ENCODE results near the gene HRCT1. TPM values are rescaled to one million over a fixed set of nuclear protein-coding genes. Genes with fewer than 3 reads are reported as not detected.

The HRCT1 gene
- total RNA-seq, result 0.13 and 3.4 TPM in 2 replicates

DNA sequence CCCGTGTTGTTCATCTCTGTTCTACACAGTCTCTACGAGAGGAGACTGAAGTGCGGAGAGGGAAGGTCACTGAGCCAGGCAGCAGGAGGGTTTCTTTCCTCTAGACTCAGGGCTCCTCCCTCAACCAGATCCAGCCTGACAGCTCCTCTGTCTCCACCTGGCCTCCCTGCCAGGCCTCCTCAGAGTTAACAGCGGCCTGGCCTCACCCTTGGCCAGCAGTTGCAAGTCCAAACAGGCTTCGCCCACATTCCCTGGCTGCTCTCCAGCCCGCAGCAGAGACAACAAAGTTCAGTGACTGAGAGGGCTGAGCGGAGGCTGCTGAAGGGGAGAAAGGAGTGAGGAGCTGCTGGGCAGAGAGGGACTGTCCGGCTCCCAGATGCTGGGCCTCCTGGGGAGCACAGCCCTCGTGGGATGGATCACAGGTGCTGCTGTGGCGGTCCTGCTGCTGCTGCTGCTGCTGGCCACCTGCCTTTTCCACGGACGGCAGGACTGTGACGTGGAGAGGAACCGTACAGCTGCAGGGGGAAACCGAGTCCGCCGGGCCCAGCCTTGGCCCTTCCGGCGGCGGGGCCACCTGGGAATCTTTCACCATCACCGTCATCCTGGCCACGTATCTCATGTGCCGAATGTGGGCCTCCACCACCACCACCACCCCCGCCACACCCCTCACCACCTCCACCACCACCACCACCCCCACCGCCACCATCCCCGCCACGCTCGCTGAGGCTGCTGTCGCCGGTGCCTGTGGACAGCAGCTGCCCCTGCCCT is at the start of gene HRCT1:
TSS of gene HRCT1 (plus strand) at position 291 of the 768 bp plus-strand sequence. CDS start at position 377, 86 bp downstream.

DNA sequence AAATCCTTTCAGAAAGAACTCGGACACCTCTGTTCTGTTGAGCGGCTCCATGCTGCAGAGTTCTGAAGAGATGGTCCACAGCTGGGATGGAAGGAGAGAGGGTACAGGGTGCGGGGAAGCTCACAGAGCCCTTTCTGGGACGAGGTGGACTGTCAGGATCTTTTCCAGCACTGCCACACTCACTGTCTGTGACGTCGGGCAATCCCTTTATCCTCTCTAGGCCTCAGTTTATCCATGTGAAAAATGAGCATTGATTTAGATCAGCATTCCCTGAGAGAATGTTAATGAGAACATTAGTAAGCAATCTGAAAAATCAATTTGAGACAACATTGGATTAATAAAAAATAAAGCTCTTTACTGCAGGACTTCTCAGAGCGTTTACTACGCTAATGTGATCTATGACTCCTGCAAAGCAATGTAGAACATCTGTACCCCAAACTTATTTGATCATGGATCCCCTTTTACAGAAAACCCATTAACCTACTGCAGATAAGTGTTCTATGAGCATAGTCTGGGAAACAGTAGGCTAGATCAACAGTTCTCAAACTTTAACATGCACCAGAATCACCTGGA is 35.6 kb upstream of the HRCT1 start, which contains the start of gene OR13J1:
TSS of gene OR13J1 (minus strand) at position 51 of the 573 bp plus-strand sequence. CDS start at position 51, 0 bp downstream.

DNA sequence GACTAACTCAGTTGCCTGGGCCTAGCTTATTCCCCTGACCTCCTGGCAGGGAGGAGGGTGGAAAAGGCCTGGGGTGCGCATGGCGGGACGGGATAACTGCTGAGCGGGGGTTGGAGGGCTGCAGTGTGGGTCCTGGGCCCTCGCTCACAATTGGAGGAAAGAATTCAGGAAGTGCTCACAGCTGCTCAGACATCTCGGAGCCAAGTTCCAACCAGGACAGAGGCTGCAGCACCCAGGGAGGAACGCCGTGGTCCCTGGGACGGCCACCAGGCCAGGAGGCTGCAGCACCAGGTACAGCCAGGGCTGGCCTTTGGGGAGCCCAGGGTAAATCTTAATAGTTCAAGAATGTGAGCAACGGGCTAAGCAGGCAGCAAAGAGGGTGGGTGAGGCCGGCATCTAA is 3.3 kb downstream of the HRCT1 start, which contains the start of gene SPAAR:
TSS of gene SPAAR (plus strand) at position 217 of the 400 bp plus-strand sequence. CDS start 974 bp downstream, outside the sequence.

Other genes with a start within 250 kb of the HRCT1 start
- gene RMRP, start 248.2 kb upstream of the HRCT1 start, total RNA-seq, result 5,375 and 9,932 TPM in 2 replicates
- gene CCDC107, start 247.9 kb upstream of the HRCT1 start, total RNA-seq, result 9.1 and 11.4 TPM in 2 replicates
- 3.7 and 40.2 TPM in 2 replicates for gene ARHGEF39, start 241.0 kb upstream of the HRCT1 start, total RNA-seq
- 6.7 and 52.0 TPM in 2 replicates for gene CA9, start 232.3 kb upstream of the HRCT1 start, total RNA-seq
- gene TPM2, start 216.3 kb upstream of the HRCT1 start, total RNA-seq, result 464 and 956 TPM in 2 replicates
- gene TLN1, start 174.0 kb upstream of the HRCT1 start, total RNA-seq, result 184 and 414 TPM in 2 replicates
- gene CREB3, start 173.5 kb upstream of the HRCT1 start, total RNA-seq, result 49.4 and 88.2 TPM in 2 replicates
- gene GBA2, start 157.0 kb upstream of the HRCT1 start, total RNA-seq, result 14.7 and 19.6 TPM in 2 replicates
- 14.9 and 23.8 TPM in 2 replicates for gene RGP1, start 156.9 kb upstream of the HRCT1 start, total RNA-seq
- not detected in 2 replicates for gene MSMP, start 151.9 kb upstream of the HRCT1 start, total RNA-seq
- gene NPR2, start 114.6 kb upstream of the HRCT1 start, total RNA-seq, result 19.0 and 27.6 TPM in 2 replicates
- gene SPAG8, start 93.9 kb upstream of the HRCT1 start, total RNA-seq, result 0.26 and 0.48 TPM in 2 replicates
- 26.4 and 45.3 TPM in 2 replicates for gene HINT2, start 91.2 kb upstream of the HRCT1 start, total RNA-seq
- not detected in 2 replicates for gene FAM221B, start 77.5 kb upstream of the HRCT1 start, total RNA-seq
- gene TMEM8B, start 77.0 kb upstream of the HRCT1 start, total RNA-seq, result 2.3 and 6.9 TPM in 2 replicates
- gene OR13J1, start 35.8 kb upstream of the HRCT1 start, total RNA-seq, result not detected in 2 replicates
- gene SPAAR, start 3.3 kb downstream of the HRCT1 start, total RNA-seq, result 0.39 and 1.2 TPM in 2 replicates
- gene OR2S2, start 52.0 kb downstream of the HRCT1 start, total RNA-seq, result 0.39 TPM in 1 of 2 replicates, not detected in the other
- gene RECK, start 130.7 kb downstream of the HRCT1 start, total RNA-seq, result 8.9 and 15.7 TPM in 2 replicates
- gene GLIPR2, start 230.5 kb downstream of the HRCT1 start, total RNA-seq, result 27.7 and 46.0 TPM in 2 replicates

All from epithelial cell of alveolus of lung (primary cell).